ENCODE data around the gene PITX2. TPM values are rescaled to one million over a fixed set of nuclear protein-coding genes. Genes with fewer than 3 reads are reported as not detected.

The PITX2 gene
- total RNA-seq, 1 donor from 2014 or later: 0.29 TPM

- peak; percentile 32 for DNase-seq (ENCODE audit: low read depth)
- TF ChIP-seq, protein P1, sequence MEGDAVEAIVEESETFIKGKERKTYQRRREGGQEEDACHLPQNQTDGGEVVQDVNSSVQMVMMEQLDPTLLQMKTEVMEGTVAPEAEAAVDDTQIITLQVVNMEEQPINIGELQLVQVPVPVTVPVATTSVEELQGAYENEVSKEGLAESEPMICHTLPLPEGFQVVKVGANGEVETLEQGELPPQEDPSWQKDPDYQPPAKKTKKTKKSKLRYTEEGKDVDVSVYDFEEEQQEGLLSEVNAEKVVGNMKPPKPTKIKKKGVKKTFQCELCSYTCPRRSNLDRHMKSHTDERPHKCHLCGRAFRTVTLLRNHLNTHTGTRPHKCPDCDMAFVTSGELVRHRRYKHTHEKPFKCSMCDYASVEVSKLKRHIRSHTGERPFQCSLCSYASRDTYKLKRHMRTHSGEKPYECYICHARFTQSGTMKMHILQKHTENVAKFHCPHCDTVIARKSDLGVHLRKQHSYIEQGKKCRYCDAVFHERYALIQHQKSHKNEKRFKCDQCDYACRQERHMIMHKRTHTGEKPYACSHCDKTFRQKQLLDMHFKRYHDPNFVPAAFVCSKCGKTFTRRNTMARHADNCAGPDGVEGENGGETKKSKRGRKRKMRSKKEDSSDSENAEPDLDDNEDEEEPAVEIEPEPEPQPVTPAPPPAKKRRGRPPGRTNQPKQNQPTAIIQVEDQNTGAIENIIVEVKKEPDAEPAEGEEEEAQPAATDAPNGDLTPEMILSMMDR (IDR thresholded peaks at IDR 0.05; ENCODE audit: insufficient read depth, low read length, poor library complexity, severe bottlenecking): peak; percentile 86
- H3K4me3 ChIP-seq (ENCODE audit: low read depth, low read length): peak overlapping the region; percentile 27
- H3K36me3 ChIP-seq (ENCODE audit: control insufficient read depth, insufficient read depth, low read length): no peaks in the 10 kb centered on the region
- H3K27me3 ChIP-seq (ENCODE audit: control insufficient read depth, insufficient read depth, low read length): peaks cover 93% of the 10 kb centered on the region
These were observed 9.0 kb upstream of the PITX2 start for GRCh38 chr4:110631584-110632505.

DNA sequence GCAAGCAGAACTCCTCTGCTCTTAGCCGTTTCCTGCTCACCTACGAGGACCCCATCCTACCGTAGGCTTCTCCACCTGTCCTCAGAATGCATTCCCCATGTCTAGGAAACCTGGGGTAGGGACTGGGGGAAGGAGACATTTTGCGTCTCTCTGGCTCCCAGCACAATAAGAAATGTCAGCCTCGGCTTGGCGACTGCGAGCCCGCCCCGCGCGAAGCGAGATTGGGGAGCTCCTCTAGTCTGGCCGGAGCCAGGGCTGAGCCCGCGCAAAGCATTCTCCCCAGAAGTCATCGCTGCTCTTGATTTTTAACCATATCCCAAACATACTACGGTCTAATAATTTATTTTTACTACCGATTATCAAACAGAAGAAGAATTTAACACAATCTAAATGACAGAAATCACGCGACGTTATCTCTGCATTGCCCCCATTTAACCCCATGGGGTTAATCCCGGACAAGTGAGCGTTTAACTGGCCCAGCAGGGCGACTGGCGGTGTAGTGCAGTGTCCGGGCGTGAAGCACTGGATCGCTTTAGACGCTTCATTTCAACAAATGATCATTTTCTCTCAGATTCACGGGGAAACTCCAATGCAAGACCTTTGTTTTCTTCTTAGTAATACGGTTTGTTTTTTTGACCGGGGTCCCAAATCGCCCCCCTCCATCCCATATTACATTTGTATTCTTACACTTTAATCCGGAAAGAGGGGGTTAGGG is 8.0 kb upstream of the PITX2 start:
- no peak overlapping the region for H3K4me3 ChIP-seq (ENCODE audit: low read depth, low read length)
- TF ChIP-seq, protein P1 (IDR thresholded peaks at IDR 0.05; ENCODE audit: insufficient read depth, low read length, poor library complexity, severe bottlenecking): no peak
- no peak for DNase-seq (ENCODE audit: low read depth)

GRCh38 chr4:110629780-110630687 is 7.2 kb upstream of the PITX2 start:
- TF ChIP-seq, protein P1 (IDR thresholded peaks at IDR 0.05; ENCODE audit: insufficient read depth, low read length, poor library complexity, severe bottlenecking): no peak
- Histone ChIP-seq H3K4me3 (ENCODE audit: low read depth, low read length) (no peak overlapping the region), H3K27me3 (ENCODE audit: control insufficient read depth, insufficient read depth, low read length) (peaks cover 92% of the 10 kb centered on the region), H3K36me3 (ENCODE audit: control insufficient read depth, insufficient read depth, low read length) (no peaks in the 10 kb centered on the region)
- no peak for DNase-seq (ENCODE audit: low read depth)

More for the DNA sequence above, 8.0 kb upstream of the PITX2 start:
- peaks cover 94% of the 10 kb centered on the region for H3K27me3 ChIP-seq (ENCODE audit: control insufficient read depth, insufficient read depth, low read length)
- no peaks in the 10 kb centered on the region for H3K36me3 ChIP-seq (ENCODE audit: control insufficient read depth, insufficient read depth, low read length)

DNA sequence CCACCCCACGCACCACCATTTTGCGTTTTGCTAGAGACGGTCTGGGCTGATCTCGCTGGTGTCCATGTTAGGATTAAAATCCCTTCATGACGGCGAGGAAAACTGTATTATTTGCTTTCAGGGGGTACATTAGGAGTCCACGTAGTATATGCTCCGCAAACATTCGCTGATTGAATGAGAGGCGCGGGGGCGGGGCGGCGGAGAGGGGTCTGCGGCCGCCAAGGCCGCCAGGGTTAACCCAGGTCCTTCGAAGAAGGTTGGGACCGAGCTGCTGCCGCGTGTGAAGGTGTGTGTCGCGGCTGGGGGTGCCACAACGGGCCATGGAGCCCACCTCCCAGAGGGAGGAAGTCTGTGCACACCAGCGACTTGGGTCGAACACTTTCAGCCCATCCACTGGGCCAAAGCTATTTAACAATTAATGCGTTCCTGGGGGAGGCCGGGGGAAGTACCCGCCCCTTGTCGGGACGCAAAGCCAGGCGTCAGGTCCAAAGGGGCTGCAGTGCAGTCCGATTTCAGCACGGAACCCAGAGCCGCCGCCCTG is 6.4 kb upstream of the PITX2 start:
- no peak for DNase-seq (ENCODE audit: low read depth)
- peaks cover 92% of the 10 kb centered on the region for H3K27me3 ChIP-seq (ENCODE audit: control insufficient read depth, insufficient read depth, low read length)
- no peak overlapping the region for H3K4me3 ChIP-seq (ENCODE audit: low read depth, low read length)
- H3K36me3 ChIP-seq (ENCODE audit: control insufficient read depth, insufficient read depth, low read length): no peaks in the 10 kb centered on the region
- TF ChIP-seq, protein P1 (IDR thresholded peaks at IDR 0.05; ENCODE audit: insufficient read depth, low read length, poor library complexity, severe bottlenecking): no peak

DNA sequence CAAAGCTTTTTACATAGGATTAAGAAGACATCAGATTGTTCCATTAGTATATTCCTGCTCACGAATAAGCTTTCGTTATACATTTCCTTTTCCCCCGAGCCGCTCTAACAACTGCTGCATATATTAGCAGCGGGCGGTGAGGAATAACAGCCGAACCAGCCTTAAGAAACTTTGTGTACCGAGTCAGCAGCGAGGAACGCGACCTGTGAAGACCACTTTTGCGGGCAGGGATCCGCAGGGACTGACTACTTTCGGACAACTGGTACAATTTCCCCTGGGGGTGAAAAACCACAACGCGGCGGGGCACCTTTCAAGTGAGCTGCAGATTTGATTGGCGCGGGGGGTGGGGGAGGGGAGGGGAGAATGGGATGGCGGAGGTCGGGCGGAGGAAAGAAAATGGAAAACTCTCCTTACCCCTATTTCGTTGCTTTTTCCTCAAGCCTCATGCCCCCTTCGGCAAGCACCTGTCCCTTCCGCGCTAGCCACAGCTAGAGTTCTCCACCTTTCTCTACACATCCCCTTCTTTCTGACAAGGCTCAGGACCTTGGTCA is 5.9 kb upstream of the PITX2 start:
- DNase-seq (ENCODE audit: low read depth): no peak
- peaks cover 91% of the 10 kb centered on the region for H3K27me3 ChIP-seq (ENCODE audit: control insufficient read depth, insufficient read depth, low read length)
- H3K36me3 ChIP-seq (ENCODE audit: control insufficient read depth, insufficient read depth, low read length): no peaks in the 10 kb centered on the region
- TF ChIP-seq, protein P1 (IDR thresholded peaks at IDR 0.05; ENCODE audit: insufficient read depth, low read length, poor library complexity, severe bottlenecking): no peak
- no peak overlapping the region for H3K4me3 ChIP-seq (ENCODE audit: low read depth, low read length)
